Thoracic aorta (tissue), 2 donors: ENCODE results near the gene SENP1. TPM values are rescaled to one million over a fixed set of nuclear protein-coding genes. Genes with fewer than 3 reads are reported as not detected.
"Not testable (repeated sequence)": the region's sequence is repeated elsewhere in the genome, so short reads cannot be mapped to it uniquely, and the experiment has no call there.

Source experiments
- ATAC-seq: fragments of 150-250 bp; one replicate; pipeline ENCODE4 v1.8.0; 2017; ENCODE audit warnings: low read depth; ENCODE audit not compliant: insufficient number of reproducible peaks, low FRiP score
- DNase-seq: peaks from one replicate; pipeline ENCODE4 v3.0.0-alpha.2; 2020; ENCODE audit warnings: low spot score
- H3K27ac ChIP-seq, 2 donors: fragments of 200-600 bp; sonication (generic); 1 replicate in 1 of 2; 2 replicates in 1 of 2; pipeline ENCODE4 v1.5.1; 2016; ENCODE audit warnings: mild to moderate bottlenecking in 2 of 2, moderate library complexity in 2 of 2
- H3K27me3 ChIP-seq: fragments of 200-600 bp; sonication (generic); replicated peaks from 2 replicates; pipeline ENCODE4 v1.6.0; 2016; ENCODE audit warnings: mild to moderate bottlenecking; ENCODE audit not compliant: insufficient read depth
- H3K36me3 ChIP-seq: fragments of 200-600 bp; sonication (generic); one replicate; pipeline ENCODE4 v1.5.1; 2016
- H3K4me1 ChIP-seq, 2 donors: fragments of 200-600 bp; sonication (generic); 1 replicate in 1 of 2; 2 replicates in 1 of 2; pipeline versions ENCODE4 v1.5.1 to v1.6.0; 2016; ENCODE audit warnings: low read depth in 2 of 2, mild to moderate bottlenecking in 1 of 2; ENCODE audit not compliant: control insufficient read depth in 1 of 2
- H3K4me3 ChIP-seq: fragments of 200-600 bp; sonication (generic); 2 replicates; pipeline ENCODE4 v1.5.1; 2016; ENCODE audit warnings: mild to moderate bottlenecking
- H3K9me3 ChIP-seq: fragments of 200-600 bp; sonication (generic); 2 replicates; pipeline ENCODE4 v1.5.1; 2016
- CTCF ChIP-seq: fragments of 200-600 bp; sonication (generic); IDR thresholded peaks from one replicate; pipeline ENCODE4 v1.5.1; 2019; ENCODE audit warnings: antibody characterized with exemption
- total RNA-seq, 2 donors: library from RNA; depleted of rRNA; stranded (reverse); fragments of >200 nt; gene quantifications; one replicate each; pipeline versions ENCODE4 v1.1.0 to v1.2.3, GENCODE V29; 2016

The SENP1 gene
- total RNA-seq, 2 donors from 2014 or later = 23.2 to 24.6 TPM

DNA sequence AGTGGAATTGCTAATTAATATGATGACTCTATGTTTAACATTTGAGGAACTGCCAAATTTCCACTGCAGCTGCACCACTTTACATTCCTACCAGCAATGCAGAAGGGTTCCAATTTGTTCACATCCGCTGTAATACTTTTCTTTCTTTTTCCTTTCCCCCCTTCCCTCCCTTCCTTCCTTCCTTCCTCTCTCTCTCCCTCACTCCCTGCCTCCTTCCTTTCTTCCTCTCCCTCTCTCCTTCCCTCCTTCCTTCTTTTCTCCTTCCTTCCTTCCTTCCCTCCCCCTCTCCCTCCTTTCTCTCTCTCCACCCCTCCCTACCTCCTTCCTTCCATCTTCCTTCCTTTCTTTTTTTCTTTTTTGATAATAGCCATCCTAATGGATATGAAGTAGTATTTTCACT, 10.1 kb upstream of the SENP1 start:
- DNase-seq = no peak
- ATAC-seq = no peak

GRCh38 chr12:48111312-48111693, 5.4 kb upstream of the SENP1 start:
- not testable (repeated sequence) for ATAC-seq, H3K9me3 ChIP-seq, DNase-seq, H3K4me3 ChIP-seq, H3K27ac ChIP-seq, H3K27me3 ChIP-seq, H3K4me1 ChIP-seq, H3K36me3 ChIP-seq

More for the DNA sequence above, 10.1 kb upstream of the SENP1 start:
- no peak overlapping the region for H3K27ac ChIP-seq
- no peaks in the 10 kb centered on the region for H3K36me3 ChIP-seq
- no peaks in the 10 kb centered on the region for H3K9me3 ChIP-seq
- no peak overlapping the region for H3K4me3 ChIP-seq
- no peaks in the 10 kb centered on the region for H3K27me3 ChIP-seq
- no peak for TF ChIP-seq CTCF
- peaks cover 3 to 19% of the 10 kb centered on the region in 2 donors for H3K4me1 ChIP-seq

GRCh38 chr12:48110691-48111311, 4.9 kb upstream of the SENP1 start:
- H3K27me3 ChIP-seq = no peaks in the 10 kb centered on the region
- no peak for ATAC-seq

GRCh38 chr12:48109424-48109823, 3.5 kb upstream of the SENP1 start:
- H3K27me3 ChIP-seq = no peaks in the 10 kb centered on the region
- ATAC-seq = no peak
- peaks cover 12 to 14% of the 10 kb centered on the region in 2 donors for H3K4me1 ChIP-seq
- no peaks in the 10 kb centered on the region for H3K9me3 ChIP-seq
- TF ChIP-seq CTCF = no peak
- H3K4me3 ChIP-seq = no peak overlapping the region
- H3K27ac ChIP-seq = no peak overlapping the region
- no peaks in the 10 kb centered on the region for H3K36me3 ChIP-seq
- no peak for DNase-seq

More at GRCh38 chr12:48110691-48111311, 4.9 kb upstream of the SENP1 start:
- H3K27ac ChIP-seq = no peak overlapping the region
- H3K9me3 ChIP-seq = no peaks in the 10 kb centered on the region
- no peak for DNase-seq
- H3K36me3 ChIP-seq = no peaks in the 10 kb centered on the region
- TF ChIP-seq CTCF = no peak
- peaks cover 6 to 8% of the 10 kb centered on the region in 2 donors for H3K4me1 ChIP-seq
- no peak overlapping the region for H3K4me3 ChIP-seq

GRCh38 chr12:48106681-48107613, 1.1 kb upstream of the SENP1 start:
- Histone ChIP-seq H3K27ac (peak overlapping the region; percentile 84 to 86), H3K4me3 (peak overlapping the region; percentile 80), H3K36me3 (no peaks in the 10 kb centered on the region), H3K27me3 (no peaks in the 10 kb centered on the region), H3K4me1 (peaks cover 18 to 20% of the 10 kb centered on the region in 2 donors), H3K9me3 (no peaks in the 10 kb centered on the region)
- ATAC-seq (no peak), DNase-seq (no peak)
- TF ChIP-seq CTCF = no peak
